ENCODE measurements around the gene UBASH3B. TPM values are rescaled to one million over a fixed set of nuclear protein-coding genes. Genes with fewer than 3 reads are reported as not detected.

Gene UBASH3B
- total and polyA plus RNA-seq, 2 experiments from 2014 or later, result 5.1 to 11.1 TPM

- 98% methylated on average over 5 of the region's 5 CpGs for WGBS (ENCODE audit: low lambda C conversion rate, missing lambda C conversion rate)
- H3K27me3 ChIP-seq, result no peaks in the 10 kb centered on the region
- H3K79me2 ChIP-seq, result no peaks in the 10 kb centered on the region
- no peaks in the 10 kb centered on the region for H3K9me3 ChIP-seq (ENCODE audit: low read depth)
- no peak overlapping the region for H3K27ac ChIP-seq
- H3K4me3 ChIP-seq, result no peak overlapping the region
- DNase-seq (ENCODE audit: low spot score), result no peak
- TF ChIP-seq EZH2 (IDR thresholded peaks at IDR 0.05; ENCODE audit: borderline replicate concordance), result no peak
- no peak for TF ChIP-seq CTCF (IDR thresholded peaks at IDR 0.05; ENCODE audit: poor library complexity)
- TF ChIP-seq EZH2phosphoT487 (IDR thresholded peaks at IDR 0.05; ENCODE audit: low read depth, severe bottlenecking, unreplicated experiment), result no peak
- no peaks in the 10 kb centered on the region for H3K9me2 ChIP-seq (replicated peaks; ENCODE audit: insufficient read depth)
- no peaks in the 10 kb centered on the region for H4K20me1 ChIP-seq (ENCODE audit: insufficient read depth, poor library complexity, severe bottlenecking)
- H3K4me1 ChIP-seq (ENCODE audit: insufficient read depth), result no peaks in the 10 kb centered on the region
- H3K36me3 ChIP-seq (replicated peaks; ENCODE audit: insufficient read depth, low read depth), result no peaks in the 10 kb centered on the region
- H3K4me2 ChIP-seq, result no peak overlapping the region
- no peak overlapping the region for H2AFZ ChIP-seq
Measured at GRCh38 chr11:122714004-122714403, 58.5 kb downstream of the UBASH3B start.

- Histone ChIP-seq H3K4me3 (no peak overlapping the region), H3K36me3 (replicated peaks; ENCODE audit: insufficient read depth, low read depth) (no peaks in the 10 kb centered on the region), H3K79me2 (no peaks in the 10 kb centered on the region), H3K9me3 (ENCODE audit: low read depth) (no peaks in the 10 kb centered on the region), H3K27ac (no peak overlapping the region), H4K20me1 (ENCODE audit: insufficient read depth, poor library complexity, severe bottlenecking) (no peaks in the 10 kb centered on the region), H3K9me2 (replicated peaks; ENCODE audit: insufficient read depth) (no peaks in the 10 kb centered on the region), H3K4me2 (no peak overlapping the region), H3K27me3 (no peaks in the 10 kb centered on the region), H2AFZ (no peak overlapping the region), H3K4me1 (ENCODE audit: insufficient read depth) (no peaks in the 10 kb centered on the region)
- no peak for DNase-seq (ENCODE audit: low spot score)
- TF ChIP-seq EZH2phosphoT487 (IDR thresholded peaks at IDR 0.05; ENCODE audit: low read depth, severe bottlenecking, unreplicated experiment) (no peak), CTCF (IDR thresholded peaks at IDR 0.05; ENCODE audit: poor library complexity) (no peak), EZH2 (IDR thresholded peaks at IDR 0.05; ENCODE audit: borderline replicate concordance) (no peak)
- WGBS (ENCODE audit: low lambda C conversion rate, missing lambda C conversion rate), result 90% methylated on average over 5 of the region's 5 CpGs
Measured at GRCh38 chr11:122714484-122714883, 59.0 kb downstream of the UBASH3B start.

- no peak overlapping the region for H3K27ac ChIP-seq
- H3K4me3 ChIP-seq, result no peak overlapping the region
- H2AFZ ChIP-seq, result no peak overlapping the region
- H3K36me3 ChIP-seq (replicated peaks; ENCODE audit: insufficient read depth, low read depth), result no peaks in the 10 kb centered on the region
- no peak overlapping the region for H3K4me2 ChIP-seq
- no peaks in the 10 kb centered on the region for H4K20me1 ChIP-seq (ENCODE audit: insufficient read depth, poor library complexity, severe bottlenecking)
- no peaks in the 10 kb centered on the region for H3K9me2 ChIP-seq (replicated peaks; ENCODE audit: insufficient read depth)
- no peaks in the 10 kb centered on the region for H3K4me1 ChIP-seq (ENCODE audit: insufficient read depth)
- no peak for TF ChIP-seq CTCF (IDR thresholded peaks at IDR 0.05; ENCODE audit: poor library complexity)
- H3K9me3 ChIP-seq (ENCODE audit: low read depth), result no peaks in the 10 kb centered on the region
- WGBS (ENCODE audit: low lambda C conversion rate, missing lambda C conversion rate), result 82% methylated on average over 11 of the region's 11 CpGs
- H3K79me2 ChIP-seq, result no peaks in the 10 kb centered on the region
- H3K27me3 ChIP-seq, result no peaks in the 10 kb centered on the region
- DNase-seq (ENCODE audit: low spot score), result no peak
Measured at GRCh38 chr11:122715548-122716440, 60.3 kb downstream of the UBASH3B start.
